Effector CD4-positive, alpha-beta T cell (primary cell): ENCODE results near the gene COL5A1.

Experiments used
- DNase-seq: peaks from one replicate; pipeline ENCODE4 v3.0.0-alpha.2; 2020

Gene COL5A1

GRCh38 chr9:134826336-134827285 lies 185.0 kb downstream of the COL5A1 start:
- no peak for DNase-seq

GRCh38 chr9:134827559-134827958 lies 186.0 kb downstream of the COL5A1 start:
- no peak for DNase-seq

GRCh38 chr9:134827993-134828392 lies 186.4 kb downstream of the COL5A1 start:
- no peak for DNase-seq

GRCh38 chr9:134828892-134829291 lies 187.3 kb downstream of the COL5A1 start:
- DNase-seq = no peak

GRCh38 chr9:134829356-134829937 lies 187.8 kb downstream of the COL5A1 start:
- no peak for DNase-seq

- DNase-seq = no peak
Observed at GRCh38 chr9:134830126-134830525, 188.5 kb downstream of the COL5A1 start.

- no peak for DNase-seq
Observed at GRCh38 chr9:134830926-134831720, 189.5 kb downstream of the COL5A1 start.

GRCh38 chr9:134832471-134832870 lies 190.9 kb downstream of the COL5A1 start:
- DNase-seq = no peak

- DNase-seq = no peak
Observed at GRCh38 chr9:134833294-134833880, 191.8 kb downstream of the COL5A1 start.

GRCh38 chr9:134834217-134834956 lies 192.8 kb downstream of the COL5A1 start:
- no peak for DNase-seq

GRCh38 chr9:134834957-134835419 lies 193.4 kb downstream of the COL5A1 start:
- DNase-seq = no peak

GRCh38 chr9:134835448-134835847 lies 193.8 kb downstream of the COL5A1 start:
- DNase-seq = no peak

- DNase-seq = no peak
Observed at GRCh38 chr9:134835987-134836386, 194.4 kb downstream of the COL5A1 start.

- no peak for DNase-seq
Observed at GRCh38 chr9:134836406-134836970, 194.9 kb downstream of the COL5A1 start.

GRCh38 chr9:134837529-134837928 lies 195.9 kb downstream of the COL5A1 start:
- DNase-seq = no peak

GRCh38 chr9:134838651-134839454 lies 197.2 kb downstream of the COL5A1 start:
- DNase-seq = no peak

- no peak for DNase-seq
Observed at GRCh38 chr9:134839455-134840125, 198.0 kb downstream of the COL5A1 start.

GRCh38 chr9:134840511-134840910 lies 198.9 kb downstream of the COL5A1 start:
- no peak for DNase-seq

GRCh38 chr9:134841180-134841904 lies 199.7 kb downstream of the COL5A1 start:
- no peak for DNase-seq

GRCh38 chr9:134842321-134842720 lies 200.7 kb downstream of the COL5A1 start:
- no peak for DNase-seq
